Ishikawa (cell line): ENCODE data around the gene CHRNA1.

ENCODE experiments used
- CEBPB ChIP-seq: IDR thresholded peaks from 2 replicates; pipeline ENCODE4 v1.6.1; 2012
- CREB1 ChIP-seq: IDR thresholded peaks from 2 replicates; pipeline ENCODE4 v1.6.1; 2012; ENCODE audit warnings: low read depth
- EGR1 ChIP-seq: IDR thresholded peaks from 2 replicates; pipeline ENCODE4 v1.6.1; 2012
- EP300 ChIP-seq: IDR thresholded peaks from 2 replicates; pipeline ENCODE4 v1.6.1; 2012; ENCODE audit warnings: borderline replicate concordance
- FOXM1 ChIP-seq: IDR thresholded peaks from 2 replicates; pipeline ENCODE4 v1.6.1; 2012; ENCODE audit warnings: low read depth, borderline replicate concordance
- MAX ChIP-seq: IDR thresholded peaks from 2 replicates; pipeline ENCODE4 v1.6.1; 2012
- NFIC ChIP-seq: IDR thresholded peaks from 2 replicates; pipeline ENCODE4 v1.6.1; 2012
- RAD21 ChIP-seq: IDR thresholded peaks from 2 replicates; pipeline ENCODE4 v1.6.1; 2012; ENCODE audit warnings: low read depth
- REST ChIP-seq: IDR thresholded peaks from 2 replicates; pipeline ENCODE4 v1.6.1; 2012; ENCODE audit warnings: low read depth, mild to moderate bottlenecking
- TAF1 ChIP-seq: IDR thresholded peaks from 2 replicates; pipeline ENCODE4 v1.6.1; 2012; ENCODE audit warnings: low read depth, mild to moderate bottlenecking
- TCF12 ChIP-seq: IDR thresholded peaks from 2 replicates; pipeline ENCODE4 v1.6.1; 2012; ENCODE audit warnings: low read depth
- TEAD4 ChIP-seq: IDR thresholded peaks from 2 replicates; pipeline ENCODE4 v1.6.1; 2012
- USF1 ChIP-seq: IDR thresholded peaks from 2 replicates; pipeline ENCODE4 v1.6.1; 2012
- YY1 ChIP-seq: IDR thresholded peaks from 2 replicates; pipeline ENCODE4 v1.6.1; 2012; ENCODE audit warnings: low read depth
- ZBTB7A ChIP-seq: IDR thresholded peaks from 2 replicates; pipeline ENCODE4 v1.6.1; 2012; ENCODE audit warnings: low read depth

Gene CHRNA1

GRCh38 chr2:174764280-174765255, at the start of gene CHRNA1:
Gene CHRNA1 (minus strand): TSS chr2:174764472. CDS start chr2:174764394, 78 bp downstream.
- TF ChIP-seq CREB1, result no peak
- TF ChIP-seq EGR1, result no peak
- no peak for TF ChIP-seq NFIC
- TF ChIP-seq TCF12, result no peak
- no peak for TF ChIP-seq EP300
- TF ChIP-seq CEBPB, result no peak
- TF ChIP-seq TEAD4, result no peak
- TF ChIP-seq RAD21, result no peak
- TF ChIP-seq ZBTB7A, result no peak
- TF ChIP-seq REST, result no peak
- no peak for TF ChIP-seq USF1
- TF ChIP-seq FOXM1, result no peak
- TF ChIP-seq TAF1, result no peak
- TF ChIP-seq MAX, result no peak
- TF ChIP-seq YY1, result no peak

GRCh38 chr2:174812037-174812436, 47.8 kb upstream of the CHRNA1 start:
- TF ChIP-seq ZBTB7A (no peak), CEBPB (no peak), EGR1 (no peak), RAD21 (no peak)

GRCh38 chr2:174807931-174808330, 43.7 kb upstream of the CHRNA1 start:
- TF ChIP-seq TEAD4 (no peak), YY1 (no peak), MAX (no peak), ZBTB7A (no peak), TAF1 (no peak)

GRCh38 chr2:174805803-174806202, 41.5 kb upstream of the CHRNA1 start:
- TF ChIP-seq CEBPB (no peak), TCF12 (no peak), EP300 (no peak), NFIC (no peak), ZBTB7A (no peak), TEAD4 (no peak), EGR1 (no peak), REST (no peak), FOXM1 (no peak), USF1 (no peak), YY1 (no peak), RAD21 (no peak), MAX (no peak), TAF1 (no peak), CREB1 (no peak)

- TF ChIP-seq REST, result no peak
- TF ChIP-seq FOXM1, result no peak
- no peak for TF ChIP-seq EP300
- TF ChIP-seq TEAD4, result no peak
- TF ChIP-seq RAD21, result no peak
- TF ChIP-seq TCF12, result no peak
- TF ChIP-seq MAX, result no peak
- TF ChIP-seq ZBTB7A, result no peak
- no peak for TF ChIP-seq CREB1
- no peak for TF ChIP-seq YY1
- TF ChIP-seq EGR1, result no peak
Observed at GRCh38 chr2:174802459-174802858, 38.2 kb upstream of the CHRNA1 start.
